ENCODE results near the gene CUBN. TPM values are rescaled to one million over a fixed set of nuclear protein-coding genes. Genes with fewer than 3 reads are reported as not detected.

CUBN gene
- total RNA-seq, 1 donor from 2014 or later = 2.7 TPM

DNA sequence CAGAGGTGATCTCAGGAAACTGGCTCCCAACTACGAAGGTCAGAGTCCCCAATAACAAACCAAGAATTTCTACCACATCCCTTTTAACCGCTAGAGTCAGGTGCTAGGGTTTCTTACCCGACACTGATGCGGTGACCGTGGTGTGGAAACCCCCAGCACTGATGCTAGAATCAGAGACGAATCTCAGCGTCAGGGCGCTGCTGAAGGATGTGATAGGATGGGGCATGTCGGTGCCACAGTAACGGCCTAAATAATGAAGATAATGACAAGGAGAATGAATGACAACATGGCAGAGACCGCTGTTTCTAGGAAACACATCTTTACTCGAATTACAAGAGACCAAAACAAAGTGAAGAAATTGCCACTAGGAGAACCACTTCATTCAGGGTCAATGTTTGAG lies 181.2 kb downstream of the CUBN start:
- Histone ChIP-seq H2AFZ (ENCODE audit: low read depth, low read length) (no peak overlapping the region), H3K4me2 (ENCODE audit: low read length) (no peak overlapping the region), H3K9me3 (ENCODE audit: insufficient read depth, low read depth, low read length) (no peaks in the 10 kb centered on the region), H3K79me2 (ENCODE audit: insufficient read depth, low read length) (no peaks in the 10 kb centered on the region), H4K20me1 (ENCODE audit: insufficient read depth, low read length) (no peaks in the 10 kb centered on the region), H3K27me3 (ENCODE audit: insufficient read depth, low read length) (no peaks in the 10 kb centered on the region), H3K9ac (ENCODE audit: low read length) (no peak overlapping the region), H3K4me3 (ENCODE audit: insufficient read depth, low read depth, low read length) (no peak overlapping the region), H3K27ac (ENCODE audit: low read depth, low read length) (no peak overlapping the region), H3K36me3 (ENCODE audit: insufficient read depth, low read length) (no peaks in the 10 kb centered on the region), H3K4me1 (ENCODE audit: insufficient read depth, low read length) (peaks cover 35% of the 10 kb centered on the region)
- Mint-ChIP-seq H3K27me3 (ENCODE audit: low read depth, unreplicated experiment) (no peaks in the 10 kb centered on the region), H3K36me3 (ENCODE audit: low read depth, unreplicated experiment) (peaks cover 4% of the 10 kb centered on the region), H3K4me1 (ENCODE audit: low read depth, unreplicated experiment) (peaks cover 38% of the 10 kb centered on the region), H3K4me3 (ENCODE audit: unreplicated experiment) (no peak overlapping the region), H3K9me3 (ENCODE audit: unreplicated experiment) (peaks cover 1% of the 10 kb centered on the region), H3K27ac (ENCODE audit: unreplicated experiment) (peak overlapping the region; percentile 13)
- no peak for DNase-seq (ENCODE audit: low read depth)
- TF ChIP-seq, protein P1, sequence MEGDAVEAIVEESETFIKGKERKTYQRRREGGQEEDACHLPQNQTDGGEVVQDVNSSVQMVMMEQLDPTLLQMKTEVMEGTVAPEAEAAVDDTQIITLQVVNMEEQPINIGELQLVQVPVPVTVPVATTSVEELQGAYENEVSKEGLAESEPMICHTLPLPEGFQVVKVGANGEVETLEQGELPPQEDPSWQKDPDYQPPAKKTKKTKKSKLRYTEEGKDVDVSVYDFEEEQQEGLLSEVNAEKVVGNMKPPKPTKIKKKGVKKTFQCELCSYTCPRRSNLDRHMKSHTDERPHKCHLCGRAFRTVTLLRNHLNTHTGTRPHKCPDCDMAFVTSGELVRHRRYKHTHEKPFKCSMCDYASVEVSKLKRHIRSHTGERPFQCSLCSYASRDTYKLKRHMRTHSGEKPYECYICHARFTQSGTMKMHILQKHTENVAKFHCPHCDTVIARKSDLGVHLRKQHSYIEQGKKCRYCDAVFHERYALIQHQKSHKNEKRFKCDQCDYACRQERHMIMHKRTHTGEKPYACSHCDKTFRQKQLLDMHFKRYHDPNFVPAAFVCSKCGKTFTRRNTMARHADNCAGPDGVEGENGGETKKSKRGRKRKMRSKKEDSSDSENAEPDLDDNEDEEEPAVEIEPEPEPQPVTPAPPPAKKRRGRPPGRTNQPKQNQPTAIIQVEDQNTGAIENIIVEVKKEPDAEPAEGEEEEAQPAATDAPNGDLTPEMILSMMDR (IDR thresholded peaks at IDR 0.05; ENCODE audit: insufficient read depth, low read depth, low read length) = no peak
- TF ChIP-seq EZH2 (IDR thresholded peaks at IDR 0.05; ENCODE audit: insufficient read depth, low read length) = no peak
- no peak for FAIRE-seq

DNA sequence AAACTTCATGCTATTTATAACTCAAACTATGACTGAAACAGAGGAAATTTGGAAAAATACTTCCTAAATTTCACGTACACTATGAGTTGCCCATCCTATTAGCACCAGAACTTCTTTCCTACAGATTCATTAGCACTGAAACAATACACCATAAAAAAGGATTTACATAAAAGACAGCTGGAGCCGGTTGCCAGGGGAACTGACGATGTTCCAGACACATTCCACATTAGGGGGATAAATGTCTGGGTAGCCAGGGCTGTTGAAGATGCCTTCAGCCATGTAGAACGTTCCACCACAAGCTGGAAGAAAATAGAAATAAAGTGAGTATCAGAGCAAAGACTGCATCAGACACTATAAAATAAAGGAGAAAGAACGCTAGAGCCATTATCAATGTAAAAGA lies 182.5 kb downstream of the CUBN start:
- Mint-ChIP-seq H3K36me3 (ENCODE audit: low read depth, unreplicated experiment) (no peaks in the 10 kb centered on the region), H3K27ac (ENCODE audit: unreplicated experiment) (peak overlapping the region; percentile 34), H3K4me3 (ENCODE audit: unreplicated experiment) (no peak overlapping the region), H3K27me3 (ENCODE audit: low read depth, unreplicated experiment) (no peaks in the 10 kb centered on the region), H3K4me1 (ENCODE audit: low read depth, unreplicated experiment) (peaks cover 26% of the 10 kb centered on the region), H3K9me3 (ENCODE audit: unreplicated experiment) (no peaks in the 10 kb centered on the region)
- no peak overlapping the region for H3K9ac ChIP-seq (ENCODE audit: low read length)
- no peaks in the 10 kb centered on the region for H3K27me3 ChIP-seq (ENCODE audit: insufficient read depth, low read length)
- no peak overlapping the region for H3K4me2 ChIP-seq (ENCODE audit: low read length)
- H3K79me2 ChIP-seq (ENCODE audit: insufficient read depth, low read length) = no peaks in the 10 kb centered on the region
- no peaks in the 10 kb centered on the region for H3K36me3 ChIP-seq (ENCODE audit: insufficient read depth, low read length)
- no peaks in the 10 kb centered on the region for H3K9me3 ChIP-seq (ENCODE audit: insufficient read depth, low read depth, low read length)
- no peak overlapping the region for H2AFZ ChIP-seq (ENCODE audit: low read depth, low read length)
- TF ChIP-seq, protein P1 (IDR thresholded peaks at IDR 0.05; ENCODE audit: insufficient read depth, low read depth, low read length) = no peak
- TF ChIP-seq EZH2 (IDR thresholded peaks at IDR 0.05; ENCODE audit: insufficient read depth, low read length) = no peak
- DNase-seq (ENCODE audit: low read depth) (no peak), FAIRE-seq (peak; percentile 39)
- no peak overlapping the region for H3K4me3 ChIP-seq (ENCODE audit: insufficient read depth, low read depth, low read length)
- no peaks in the 10 kb centered on the region for H4K20me1 ChIP-seq (ENCODE audit: insufficient read depth, low read length)
- no peak overlapping the region for H3K27ac ChIP-seq (ENCODE audit: low read depth, low read length)
- peaks cover 33% of the 10 kb centered on the region for H3K4me1 ChIP-seq (ENCODE audit: insufficient read depth, low read length)

DNA sequence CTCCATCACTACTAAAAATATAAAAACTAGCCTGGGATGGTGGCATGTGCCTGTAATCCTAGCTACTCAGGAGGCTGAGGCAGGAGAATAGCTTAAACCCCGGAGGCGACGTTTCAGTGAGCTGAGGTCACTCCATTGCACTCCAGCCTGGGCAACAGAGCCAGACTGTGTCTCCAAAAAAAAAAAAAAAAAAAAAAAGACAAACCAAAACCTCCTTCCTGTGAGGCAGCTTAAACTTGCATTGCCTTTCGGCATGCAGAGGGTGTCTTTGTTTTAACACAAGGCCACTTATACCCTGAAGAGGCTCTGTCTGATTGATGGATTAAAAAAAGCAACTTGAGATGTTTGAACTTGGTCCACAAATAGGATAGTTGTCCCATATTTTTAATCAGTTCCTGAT lies 184.0 kb downstream of the CUBN start:
- Mint-ChIP-seq H3K4me1 (ENCODE audit: low read depth, unreplicated experiment) (peaks cover 15% of the 10 kb centered on the region), H3K36me3 (ENCODE audit: low read depth, unreplicated experiment) (peaks cover 2% of the 10 kb centered on the region), H3K27ac (ENCODE audit: unreplicated experiment) (no peak overlapping the region), H3K9me3 (ENCODE audit: unreplicated experiment) (peaks cover 2% of the 10 kb centered on the region), H3K4me3 (ENCODE audit: unreplicated experiment) (no peak overlapping the region), H3K27me3 (ENCODE audit: low read depth, unreplicated experiment) (no peaks in the 10 kb centered on the region)
- peak; percentile 20 for FAIRE-seq
- DNase-seq (ENCODE audit: low read depth) = no peak
- Histone ChIP-seq H3K9me3 (ENCODE audit: insufficient read depth, low read depth, low read length) (no peaks in the 10 kb centered on the region), H3K4me1 (ENCODE audit: insufficient read depth, low read length) (peaks cover 20% of the 10 kb centered on the region), H3K36me3 (ENCODE audit: insufficient read depth, low read length) (no peaks in the 10 kb centered on the region), H3K79me2 (ENCODE audit: insufficient read depth, low read length) (no peaks in the 10 kb centered on the region), H4K20me1 (ENCODE audit: insufficient read depth, low read length) (no peaks in the 10 kb centered on the region), H2AFZ (ENCODE audit: low read depth, low read length) (no peak overlapping the region), H3K4me2 (ENCODE audit: low read length) (no peak overlapping the region), H3K4me3 (ENCODE audit: insufficient read depth, low read depth, low read length) (no peak overlapping the region), H3K27me3 (ENCODE audit: insufficient read depth, low read length) (no peaks in the 10 kb centered on the region), H3K27ac (ENCODE audit: low read depth, low read length) (no peak overlapping the region), H3K9ac (ENCODE audit: low read length) (no peak overlapping the region)
- no peak for TF ChIP-seq EZH2 (IDR thresholded peaks at IDR 0.05; ENCODE audit: insufficient read depth, low read length)
- TF ChIP-seq, protein P1 (IDR thresholded peaks at IDR 0.05; ENCODE audit: insufficient read depth, low read depth, low read length) = no peak

All from astrocyte (in vitro differentiated cells and primary cell).